GM19468 (cell line): ENCODE results near the gene TTC13.

ENCODE experiments used
- ATAC-seq: cut with Tn5 transposase; IDR thresholded peaks from one replicate; pipeline ENCODE4 v1.9.1; 2021; ENCODE audit warnings: mild to moderate bottlenecking, moderate library complexity, moderate number of reproducible peaks; ENCODE audit not compliant: unreplicated experiment; ENCODE audit errors: extremely low read depth

Gene TTC13

GRCh38 chr1:230957580-230957989, 21.1 kb downstream of the TTC13 start:
- peak; percentile 77 for ATAC-seq

GRCh38 chr1:230950404-230950803, 28.3 kb downstream of the TTC13 start:
- ATAC-seq = no peak

- ATAC-seq = no peak
Observed at GRCh38 chr1:230948903-230949302, 29.8 kb downstream of the TTC13 start.

- no peak for ATAC-seq
Observed at GRCh38 chr1:230948301-230948700, 30.4 kb downstream of the TTC13 start.

- no peak for ATAC-seq
Observed at GRCh38 chr1:230943048-230943593, 35.5 kb downstream of the TTC13 start.

GRCh38 chr1:230940848-230941247, 37.8 kb downstream of the TTC13 start:
- no peak for ATAC-seq

GRCh38 chr1:230939806-230940489, 38.7 kb downstream of the TTC13 start:
- no peak for ATAC-seq

- no peak for ATAC-seq
Observed at GRCh38 chr1:230938924-230939368, 39.7 kb downstream of the TTC13 start.

GRCh38 chr1:230937371-230937770, 41.3 kb downstream of the TTC13 start:
- no peak for ATAC-seq

- no peak for ATAC-seq
Observed at GRCh38 chr1:230936475-230936874, 42.2 kb downstream of the TTC13 start.

- ATAC-seq = no peak
Observed at GRCh38 chr1:230935852-230936251, 42.8 kb downstream of the TTC13 start.

- ATAC-seq = no peak
Observed at GRCh38 chr1:230930986-230931385, 47.7 kb downstream of the TTC13 start.

- ATAC-seq = no peak
Observed at GRCh38 chr1:230926182-230926581, 52.5 kb downstream of the TTC13 start.

GRCh38 chr1:230925608-230926007, 53.1 kb downstream of the TTC13 start:
- no peak for ATAC-seq

GRCh38 chr1:230923176-230923575, 55.5 kb downstream of the TTC13 start:
- no peak for ATAC-seq

GRCh38 chr1:230922620-230923019, 56.0 kb downstream of the TTC13 start:
- ATAC-seq = no peak

GRCh38 chr1:230919207-230919606, 59.5 kb downstream of the TTC13 start:
- ATAC-seq = no peak

- no peak for ATAC-seq
Observed at GRCh38 chr1:230917284-230918135, 61.2 kb downstream of the TTC13 start.

- ATAC-seq = no peak
Observed at GRCh38 chr1:230916587-230917283, 61.9 kb downstream of the TTC13 start.

GRCh38 chr1:230915078-230915477, 63.6 kb downstream of the TTC13 start:
- ATAC-seq = no peak

GRCh38 chr1:230913496-230913895, 65.2 kb downstream of the TTC13 start:
- ATAC-seq = no peak
